Osteoblast (primary cell): ENCODE measurements around the gene EMILIN2. TPM values are rescaled to one million over a fixed set of nuclear protein-coding genes. Genes with fewer than 3 reads are reported as not detected.

Source experiments
- DNase-seq: peaks from one replicate; pipeline ENCODE4 v3.0.0; 2011; ENCODE audit warnings: low spot score, mixed read lengths; ENCODE audit not compliant: insufficient read length; ENCODE audit errors: missing footprints
- H2AFZ ChIP-seq: 2 replicates; pipeline ENCODE4 v1.6.0; 2011; ENCODE audit warnings: mild to moderate bottlenecking, low read length
- H3K27ac ChIP-seq: 2 replicates; pipeline ENCODE4 v1.5.1; 2011; ENCODE audit warnings: mild to moderate bottlenecking, low read depth, low read length, moderate library complexity
- H3K27me3 ChIP-seq: 2 replicates; pipeline ENCODE4 v1.6.0; 2012; ENCODE audit warnings: mild to moderate bottlenecking, control low read depth, inconsistent platforms, low read length, moderate library complexity; ENCODE audit not compliant: insufficient read depth
- H3K36me3 ChIP-seq: 2 replicates; pipeline ENCODE4 v1.5.1; 2011; ENCODE audit warnings: mild to moderate bottlenecking, low read length, control low read depth, moderate library complexity; ENCODE audit not compliant: insufficient read depth
- H3K4me1 ChIP-seq: 2 replicates; pipeline ENCODE4 v1.5.1; 2011; ENCODE audit warnings: mild to moderate bottlenecking, low read length, control low read depth, moderate library complexity; ENCODE audit not compliant: insufficient read depth
- H3K4me2 ChIP-seq: 2 replicates; pipeline ENCODE4 v1.6.0; 2011; ENCODE audit warnings: mild to moderate bottlenecking, low read length; ENCODE audit not compliant: insufficient read depth
- H3K4me3 ChIP-seq: fragments of 200-600 bp; sonication (generic); 3 replicates; pipeline ENCODE4 v1.5.1; 2012; ENCODE audit warnings: mild to moderate bottlenecking, low read length, inconsistent platforms; ENCODE audit not compliant: insufficient read depth
- H3K79me2 ChIP-seq: 2 replicates; pipeline ENCODE4 v1.6.0; 2012; ENCODE audit warnings: mild to moderate bottlenecking, low read length, control low read depth, inconsistent platforms; ENCODE audit not compliant: insufficient read depth
- H3K9me3 ChIP-seq: 2 replicates; pipeline ENCODE4 v1.5.1; 2011; ENCODE audit warnings: low read depth, low read length, control low read depth
- H4K20me1 ChIP-seq: 2 replicates; pipeline ENCODE4 v1.6.0; 2012; ENCODE audit warnings: mild to moderate bottlenecking, low read length, control low read depth; ENCODE audit not compliant: insufficient read depth
- CTCF ChIP-seq: IDR thresholded peaks from 2 replicates; pipeline ENCODE4 v1.5.1; 2011; ENCODE audit warnings: mild to moderate bottlenecking, low read depth, low read length, moderate library complexity; ENCODE audit errors: extremely low read depth
- total RNA-seq: library from RNA; depleted of rRNA; stranded (reverse); fragments of >200 nt; gene quantifications from 2 replicates; pipeline ENCODE4 v1.2.3, GENCODE V29; 2012

Gene EMILIN2
- total RNA-seq, 1 donor: 4.3 TPM

- Histone ChIP-seq H3K79me2 (no peaks in the 10 kb centered on the region), H3K4me3 (peak overlapping the region; percentile 46), H4K20me1 (no peaks in the 10 kb centered on the region), H3K27ac (peak overlapping the region; percentile 65), H2AFZ (peak overlapping the region; percentile 70), H3K9me3 (no peaks in the 10 kb centered on the region), H3K27me3 (peaks cover 12% of the 10 kb centered on the region), H3K36me3 (no peaks in the 10 kb centered on the region), H3K4me2 (peak overlapping the region; percentile 78), H3K4me1 (peaks cover 7% of the 10 kb centered on the region)
- no peak for DNase-seq
- no peak for TF ChIP-seq CTCF
These were observed 28.0 kb downstream of the EMILIN2 start for GRCh38 chr18:2874765-2875164.

- Histone ChIP-seq H3K36me3 (no peaks in the 10 kb centered on the region), H3K27ac (no peak overlapping the region), H3K9me3 (no peaks in the 10 kb centered on the region), H3K4me1 (peaks cover 10% of the 10 kb centered on the region), H3K27me3 (peaks cover 9% of the 10 kb centered on the region), H3K4me3 (no peak overlapping the region), H4K20me1 (no peaks in the 10 kb centered on the region), H3K79me2 (no peaks in the 10 kb centered on the region), H3K4me2 (no peak overlapping the region), H2AFZ (no peak overlapping the region)
- no peak for DNase-seq
- TF ChIP-seq CTCF: no peak
These were observed 32.0 kb downstream of the EMILIN2 start for GRCh38 chr18:2878656-2879330.

- no peaks in the 10 kb centered on the region for H3K36me3 ChIP-seq
- H2AFZ ChIP-seq: no peak overlapping the region
- no peak for TF ChIP-seq CTCF
- H3K4me2 ChIP-seq: no peak overlapping the region
- no peak overlapping the region for H3K27ac ChIP-seq
- peaks cover 9% of the 10 kb centered on the region for H3K27me3 ChIP-seq
- H3K4me1 ChIP-seq: peaks cover 10% of the 10 kb centered on the region
- no peak overlapping the region for H3K4me3 ChIP-seq
- no peaks in the 10 kb centered on the region for H3K9me3 ChIP-seq
- DNase-seq: no peak
- no peaks in the 10 kb centered on the region for H3K79me2 ChIP-seq
- H4K20me1 ChIP-seq: no peaks in the 10 kb centered on the region
These were observed 33.1 kb downstream of the EMILIN2 start for GRCh38 chr18:2879889-2880288.

- Histone ChIP-seq H3K27ac (no peak overlapping the region), H3K4me3 (no peak overlapping the region), H3K79me2 (no peaks in the 10 kb centered on the region), H3K27me3 (peaks cover 9% of the 10 kb centered on the region), H2AFZ (no peak overlapping the region), H4K20me1 (no peaks in the 10 kb centered on the region), H3K4me1 (peaks cover 7% of the 10 kb centered on the region), H3K9me3 (no peaks in the 10 kb centered on the region), H3K36me3 (no peaks in the 10 kb centered on the region), H3K4me2 (no peak overlapping the region)
- no peak for TF ChIP-seq CTCF
- DNase-seq: no peak
These were observed 33.7 kb downstream of the EMILIN2 start for GRCh38 chr18:2880473-2880872.
